ENCODE measurements around the gene TAOK1. TPM values are rescaled to one million over a fixed set of nuclear protein-coding genes. Genes with fewer than 3 reads are reported as not detected.

TAOK1 gene
- total and polyA plus RNA-seq, 9 donors, result 15.6 to 36.2 (median 32.9) TPM

DNA sequence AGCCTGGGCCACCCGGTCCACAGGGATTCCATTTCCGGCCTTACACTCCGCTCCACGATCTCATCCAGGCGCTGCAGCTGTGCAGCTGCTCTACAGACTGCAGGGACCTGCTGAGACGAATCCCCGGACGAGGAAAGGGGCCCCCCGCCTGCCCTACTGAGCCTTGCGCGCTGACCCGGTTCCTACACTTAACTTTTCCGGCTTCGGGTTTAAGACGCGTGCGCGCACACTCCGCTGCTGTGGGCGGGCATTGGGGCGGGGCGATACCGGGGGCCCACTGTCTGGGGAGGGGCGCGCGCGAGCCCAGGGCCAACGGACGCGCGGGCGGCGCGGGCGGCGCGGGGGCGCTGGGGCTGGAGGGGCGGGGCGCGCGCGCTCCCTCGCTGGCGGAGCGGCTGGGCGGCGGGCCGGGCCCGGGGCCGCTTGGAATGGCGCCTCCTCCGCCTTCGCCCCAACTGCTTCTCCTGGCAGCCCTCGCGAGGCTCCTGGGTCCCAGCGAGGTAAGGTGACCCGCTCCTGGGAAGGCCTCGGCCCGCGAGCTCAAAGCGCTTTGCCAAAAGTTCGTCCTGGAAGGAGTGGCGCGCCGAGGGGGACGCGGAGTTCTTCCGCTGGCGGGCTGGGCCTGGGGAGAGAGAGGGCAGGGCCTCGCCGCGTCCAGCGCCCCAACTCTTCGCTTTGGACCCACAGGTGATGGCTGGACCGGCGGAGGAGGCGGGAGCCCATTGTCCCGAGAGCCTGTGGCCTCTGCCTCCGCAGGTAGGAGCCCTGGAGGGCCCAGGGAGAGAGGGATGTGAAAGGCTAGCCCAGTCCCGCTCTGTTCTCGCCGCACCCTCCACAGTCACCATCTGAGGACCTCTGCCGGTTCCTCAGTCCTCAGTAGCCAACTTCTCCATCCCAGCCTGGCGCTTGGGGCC lies 178.4 kb downstream of the TAOK1 start, which contains the start of gene TP53I13:
Gene TP53I13 (plus strand): TSS at position 371 of the 914 bp plus-strand sequence. CDS start 58 bp downstream, at position 429.
- Histone ChIP-seq H3K4me3 (ENCODE audit: low read length) (peak within 1 kb of the TSS; percentile 90), H3K27me3 (ENCODE audit: control insufficient read depth, insufficient read depth, low read length) (peaks cover 25% of the 10 kb centered on the region), H3K9me3 (replicated peaks; ENCODE audit: control insufficient read depth, low read depth, low read length) (no peaks in the 10 kb centered on the region), H3K36me3 (ENCODE audit: control insufficient read depth, insufficient read depth, low read length) (peaks cover 24% of the 10 kb centered on the region), H3K27ac (ENCODE audit: low read length) (peak within 1 kb of the TSS; percentile 87), H3K4me1 (ENCODE audit: control insufficient read depth, insufficient read depth, low read length) (peaks cover 54% of the 10 kb centered on the region)
- under 1% methylated on average over 50 of the region's 85 CpGs for WGBS (ENCODE audit: insufficient coverage)
- DNase-seq, result peak; percentile 95

DNA sequence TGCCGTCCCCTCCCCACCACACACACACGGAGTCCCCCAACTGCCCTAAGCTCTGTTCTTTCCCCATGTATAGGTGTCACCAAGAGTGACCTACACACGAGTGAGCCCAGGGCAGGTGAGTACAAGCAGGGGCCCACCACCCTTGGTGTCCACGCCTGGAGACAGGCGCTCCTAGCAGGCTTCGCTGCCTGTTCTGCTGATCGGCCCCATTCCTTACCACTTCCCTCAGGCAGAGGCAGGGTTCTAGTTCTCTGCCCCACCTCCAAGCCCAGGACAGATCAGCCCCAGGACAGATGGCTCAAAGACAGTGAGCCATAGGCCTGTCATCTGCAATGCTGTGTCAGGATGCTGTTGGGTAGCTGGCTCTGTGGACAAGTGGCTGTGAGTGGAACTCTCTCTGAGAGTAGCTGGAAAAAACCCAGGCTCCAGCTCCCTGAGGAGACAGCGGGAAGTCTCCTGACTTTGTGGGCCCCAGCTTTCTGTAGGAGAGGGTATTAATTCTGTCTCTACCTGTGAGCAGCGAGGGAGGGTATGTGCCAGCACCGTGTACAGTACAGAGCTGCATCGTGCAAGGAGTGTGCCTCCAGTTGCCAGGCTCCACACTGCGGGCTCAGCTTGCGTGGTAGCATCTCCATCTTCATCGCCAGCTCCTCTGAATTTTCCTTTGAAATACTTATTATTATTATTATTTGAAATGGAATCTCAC lies 179.2 kb downstream of the TAOK1 start:
- DNase-seq, result peak; percentile 29
- peaks cover 25% of the 10 kb centered on the region for H3K27me3 ChIP-seq (ENCODE audit: control insufficient read depth, insufficient read depth, low read length)
- no peaks in the 10 kb centered on the region for H3K9me3 ChIP-seq (replicated peaks; ENCODE audit: control insufficient read depth, low read depth, low read length)
- 34% methylated on average over 8 of the region's 14 CpGs for whole genome bisulfite sequencing (ENCODE audit: insufficient coverage)
- H3K36me3 ChIP-seq (ENCODE audit: control insufficient read depth, insufficient read depth, low read length), result peaks cover 31% of the 10 kb centered on the region
- H3K4me3 ChIP-seq (ENCODE audit: low read length), result peak overlapping the region; percentile 90
- H3K27ac ChIP-seq (ENCODE audit: low read length), result peak overlapping the region; percentile 83
- peaks cover 51% of the 10 kb centered on the region for H3K4me1 ChIP-seq (ENCODE audit: control insufficient read depth, insufficient read depth, low read length)

- Histone ChIP-seq H3K27ac (ENCODE audit: low read length) (no peak overlapping the region), H3K36me3 (ENCODE audit: control insufficient read depth, insufficient read depth, low read length) (peaks cover 43% of the 10 kb centered on the region), H3K4me3 (ENCODE audit: low read length) (no peak overlapping the region), H3K9me3 (replicated peaks; ENCODE audit: control insufficient read depth, low read depth, low read length) (no peaks in the 10 kb centered on the region), H3K4me1 (ENCODE audit: control insufficient read depth, insufficient read depth, low read length) (peaks cover 49% of the 10 kb centered on the region), H3K27me3 (ENCODE audit: control insufficient read depth, insufficient read depth, low read length) (peaks cover 16% of the 10 kb centered on the region)
- WGBS (ENCODE audit: insufficient coverage), result 88% methylated on average over 7 of the region's 7 CpGs
- DNase-seq, result no peak
These were observed 180.4 kb downstream of the TAOK1 start for GRCh38 chr17:29570521-29570920.

GRCh38 chr17:29571486-29571882 lies 181.3 kb downstream of the TAOK1 start:
- peaks cover 6% of the 10 kb centered on the region for H3K27me3 ChIP-seq (ENCODE audit: control insufficient read depth, insufficient read depth, low read length)
- H3K4me3 ChIP-seq (ENCODE audit: low read length), result no peak overlapping the region
- DNase-seq, result peak; percentile 10
- peak overlapping the region; percentile 13 for H3K27ac ChIP-seq (ENCODE audit: low read length)
- H3K9me3 ChIP-seq (replicated peaks; ENCODE audit: control insufficient read depth, low read depth, low read length), result no peaks in the 10 kb centered on the region
- peaks cover 52% of the 10 kb centered on the region for H3K36me3 ChIP-seq (ENCODE audit: control insufficient read depth, insufficient read depth, low read length)
- peaks cover 39% of the 10 kb centered on the region for H3K4me1 ChIP-seq (ENCODE audit: control insufficient read depth, insufficient read depth, low read length)
- no CpG with 5 or more reads among the region's 6 CpGs for WGBS (ENCODE audit: insufficient coverage)

DNA sequence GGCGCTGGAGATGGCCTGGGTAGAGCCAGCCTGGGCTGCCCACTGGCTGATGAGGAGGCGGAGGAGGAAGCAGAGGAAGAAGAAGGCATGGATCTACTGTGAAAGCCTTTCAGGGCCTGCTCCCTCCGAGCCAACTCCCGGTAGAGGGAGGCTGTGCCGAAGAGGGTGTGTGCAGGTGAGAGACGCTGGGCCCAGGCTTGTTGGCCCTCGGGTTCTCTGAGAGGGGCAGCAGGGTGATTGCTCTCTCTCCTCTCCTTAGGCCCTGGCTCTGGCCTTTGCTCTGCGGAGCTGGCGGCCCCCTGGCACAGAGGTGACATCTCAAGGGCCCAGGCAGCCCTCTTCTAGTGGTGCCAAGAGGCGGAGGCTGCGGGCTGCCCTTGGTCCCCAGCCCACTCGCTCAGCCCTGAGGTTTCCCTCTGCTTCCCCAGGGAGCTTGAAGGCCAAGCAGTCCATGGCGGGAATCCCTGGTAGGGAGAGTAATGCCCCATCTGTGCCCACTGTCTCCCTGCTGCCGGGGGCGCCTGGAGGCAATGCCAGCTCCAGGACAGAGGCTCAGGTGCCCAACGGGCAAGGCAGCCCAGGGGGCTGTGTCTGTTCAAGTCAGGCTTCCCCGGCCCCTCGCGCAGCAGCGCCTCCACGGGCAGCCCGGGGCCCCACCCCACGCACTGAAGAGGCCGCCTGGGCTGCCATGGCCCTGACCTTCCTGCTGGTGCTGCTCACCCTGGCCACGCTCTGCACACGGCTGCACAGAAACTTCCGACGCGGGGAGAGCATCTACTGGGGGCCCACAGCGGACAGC lies 181.9 kb downstream of the TAOK1 start:
- peak; percentile 19 for DNase-seq
- H3K36me3 ChIP-seq (ENCODE audit: control insufficient read depth, insufficient read depth, low read length), result peaks cover 58% of the 10 kb centered on the region
- H3K27me3 ChIP-seq (ENCODE audit: control insufficient read depth, insufficient read depth, low read length), result peaks cover 4% of the 10 kb centered on the region
- 29% methylated on average over 22 of the region's 30 CpGs for WGBS (ENCODE audit: insufficient coverage)
- peak overlapping the region; percentile 35 for H3K27ac ChIP-seq (ENCODE audit: low read length)
- peak overlapping the region; percentile 15 for H3K4me3 ChIP-seq (ENCODE audit: low read length)
- H3K4me1 ChIP-seq (ENCODE audit: control insufficient read depth, insufficient read depth, low read length), result peaks cover 43% of the 10 kb centered on the region
- no peaks in the 10 kb centered on the region for H3K9me3 ChIP-seq (replicated peaks; ENCODE audit: control insufficient read depth, low read depth, low read length)

DNA sequence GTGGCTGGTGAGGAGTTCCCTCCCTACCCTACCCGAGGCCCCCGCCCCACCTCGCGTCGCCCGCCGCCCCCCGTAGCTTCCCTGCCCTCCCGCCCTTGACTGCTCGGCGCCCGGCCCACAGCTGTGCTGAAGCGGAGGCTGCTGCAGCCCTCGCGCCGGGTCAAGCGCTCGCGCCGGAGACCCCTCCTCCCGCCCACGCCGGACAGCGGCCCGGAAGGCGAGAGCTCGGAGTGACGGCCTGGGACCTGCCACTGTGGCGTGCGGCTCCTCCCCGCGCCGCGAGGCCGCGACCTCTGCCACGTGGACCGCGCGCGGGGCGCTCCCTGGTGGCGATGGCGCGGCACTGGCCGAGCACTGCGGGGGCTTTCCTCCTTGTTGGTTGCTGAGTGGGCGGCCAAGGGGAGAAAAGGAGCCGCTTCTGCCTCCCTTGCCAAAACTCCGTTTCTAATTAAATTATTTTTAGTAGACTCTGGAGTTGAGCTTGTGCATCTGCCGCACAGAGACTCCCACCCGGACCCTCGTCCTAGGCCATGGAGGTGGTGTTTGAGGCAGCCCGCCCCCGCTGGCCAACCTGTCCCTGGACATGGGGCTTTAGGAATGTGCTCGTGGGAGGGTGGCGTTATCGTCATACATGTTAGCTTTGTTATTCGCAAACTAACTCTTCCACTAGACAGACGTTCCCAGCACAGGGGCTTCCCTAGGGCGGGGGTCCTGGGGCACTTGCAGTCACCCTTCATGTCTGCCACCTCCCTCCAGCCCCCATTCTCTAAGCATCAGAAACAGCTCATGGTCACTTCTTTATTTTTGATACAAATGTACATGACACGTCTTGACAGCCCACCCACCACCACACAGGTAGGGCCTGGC lies 182.8 kb downstream of the TAOK1 start:
- no peaks in the 10 kb centered on the region for H3K27me3 ChIP-seq (ENCODE audit: control insufficient read depth, insufficient read depth, low read length)
- WGBS (ENCODE audit: insufficient coverage), result 6% methylated on average over 38 of the region's 62 CpGs
- DNase-seq, result peak; percentile 83
- peak overlapping the region; percentile 55 for H3K27ac ChIP-seq (ENCODE audit: low read length)
- no peaks in the 10 kb centered on the region for H3K9me3 ChIP-seq (replicated peaks; ENCODE audit: control insufficient read depth, low read depth, low read length)
- H3K4me1 ChIP-seq (ENCODE audit: control insufficient read depth, insufficient read depth, low read length), result peaks cover 46% of the 10 kb centered on the region
- peaks cover 67% of the 10 kb centered on the region for H3K36me3 ChIP-seq (ENCODE audit: control insufficient read depth, insufficient read depth, low read length)
- H3K4me3 ChIP-seq (ENCODE audit: low read length), result peak overlapping the region; percentile 15

DNA sequence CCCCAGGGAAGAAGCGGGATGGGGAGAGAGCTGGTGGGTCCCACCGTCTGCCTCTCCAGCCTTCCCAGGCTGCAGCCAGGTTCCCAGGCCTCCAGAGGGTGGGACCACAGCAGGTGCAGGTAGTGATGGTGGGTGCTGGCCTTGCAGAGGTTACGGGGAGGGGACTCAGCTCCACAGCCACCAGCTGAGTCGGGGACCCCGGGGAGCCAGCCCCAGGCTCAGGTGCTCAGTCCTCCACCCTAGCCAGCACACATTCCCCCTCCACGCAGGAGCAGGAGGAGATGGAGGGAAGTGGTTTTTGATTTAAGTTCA lies 183.4 kb downstream of the TAOK1 start:
- peak; percentile 15 for DNase-seq
- Histone ChIP-seq H3K27me3 (ENCODE audit: control insufficient read depth, insufficient read depth, low read length) (no peaks in the 10 kb centered on the region), H3K27ac (ENCODE audit: low read length) (peak overlapping the region; percentile 55), H3K4me1 (ENCODE audit: control insufficient read depth, insufficient read depth, low read length) (peaks cover 49% of the 10 kb centered on the region), H3K36me3 (ENCODE audit: control insufficient read depth, insufficient read depth, low read length) (peaks cover 73% of the 10 kb centered on the region), H3K4me3 (ENCODE audit: low read length) (no peak overlapping the region), H3K9me3 (replicated peaks; ENCODE audit: control insufficient read depth, low read depth, low read length) (no peaks in the 10 kb centered on the region)
- WGBS (ENCODE audit: insufficient coverage), result no CpG with 5 or more reads among the region's 6 CpGs

- Histone ChIP-seq H3K4me3 (ENCODE audit: low read length) (no peak overlapping the region), H3K4me1 (ENCODE audit: control insufficient read depth, insufficient read depth, low read length) (peaks cover 48% of the 10 kb centered on the region), H3K27me3 (ENCODE audit: control insufficient read depth, insufficient read depth, low read length) (no peaks in the 10 kb centered on the region), H3K27ac (ENCODE audit: low read length) (no peak overlapping the region), H3K9me3 (replicated peaks; ENCODE audit: control insufficient read depth, low read depth, low read length) (no peaks in the 10 kb centered on the region), H3K36me3 (ENCODE audit: control insufficient read depth, insufficient read depth, low read length) (peaks cover 78% of the 10 kb centered on the region)
- DNase-seq, result peak; percentile 10
- WGBS (ENCODE audit: insufficient coverage), result 89% methylated on average over 3 of the region's 14 CpGs
These were observed 183.9 kb downstream of the TAOK1 start for GRCh38 chr17:29573871-29574731.
